GM18861 (cell line): Measurements from ENCODE around the gene MAGEA9.
"Not testable (repeated sequence)": the region's sequence is repeated elsewhere in the genome, so short reads cannot be mapped to it uniquely, and the experiment has no call there.

ENCODE experiments used
- ATAC-seq: cut with Tn5 transposase; IDR thresholded peaks from one replicate; pipeline ENCODE4 v1.9.1; 2021; ENCODE audit not compliant: unreplicated experiment

The MAGEA9 gene, protein sequence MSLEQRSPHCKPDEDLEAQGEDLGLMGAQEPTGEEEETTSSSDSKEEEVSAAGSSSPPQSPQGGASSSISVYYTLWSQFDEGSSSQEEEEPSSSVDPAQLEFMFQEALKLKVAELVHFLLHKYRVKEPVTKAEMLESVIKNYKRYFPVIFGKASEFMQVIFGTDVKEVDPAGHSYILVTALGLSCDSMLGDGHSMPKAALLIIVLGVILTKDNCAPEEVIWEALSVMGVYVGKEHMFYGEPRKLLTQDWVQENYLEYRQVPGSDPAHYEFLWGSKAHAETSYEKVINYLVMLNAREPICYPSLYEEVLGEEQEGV

DNA sequence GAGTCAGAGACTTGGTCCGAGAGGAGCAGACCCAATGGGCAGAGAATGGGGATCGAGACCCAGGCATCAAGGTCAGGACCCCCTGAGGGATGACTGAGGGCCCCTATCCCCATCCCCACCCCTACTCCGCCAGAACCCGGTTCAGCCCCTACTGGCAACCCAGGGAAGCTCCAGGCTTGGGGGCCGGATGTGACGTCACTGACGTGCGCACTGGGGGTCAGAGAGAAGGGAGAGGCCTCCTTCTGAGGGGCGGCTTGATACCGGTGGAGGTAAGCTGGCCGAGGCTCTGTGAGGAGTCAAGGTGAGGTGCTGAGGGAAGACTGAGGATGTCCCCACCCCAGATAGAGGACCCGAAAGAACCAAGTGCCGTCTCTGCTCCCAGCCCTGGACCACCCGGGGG, at the start of gene MAGEA9:
TSS of gene MAGEA9 (plus strand) at position 204 of the 400 bp plus-strand sequence. CDS start 4,281 bp downstream, outside the sequence.
- not testable (repeated sequence) for ATAC-seq

DNA sequence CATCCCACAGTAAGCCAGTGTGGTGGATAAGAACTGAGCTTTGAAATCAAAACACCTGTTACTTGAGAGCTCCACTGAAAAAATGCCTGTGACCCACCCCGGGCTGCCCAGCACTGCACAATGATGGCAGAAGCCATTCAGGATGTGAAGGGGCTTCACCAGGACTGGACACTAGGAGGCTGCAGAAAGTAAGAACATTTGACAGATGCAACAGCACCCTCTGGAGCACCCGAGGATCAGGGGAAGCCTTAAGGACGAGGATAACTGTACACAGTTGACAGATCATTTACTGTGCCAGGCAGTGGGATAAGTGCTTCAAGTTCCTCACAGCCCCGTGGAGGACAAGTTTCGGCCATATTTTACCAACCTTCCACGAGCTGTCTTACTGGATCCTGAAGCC, 39.5 kb upstream of the MAGEA9 start:
- not testable (repeated sequence) for ATAC-seq

DNA sequence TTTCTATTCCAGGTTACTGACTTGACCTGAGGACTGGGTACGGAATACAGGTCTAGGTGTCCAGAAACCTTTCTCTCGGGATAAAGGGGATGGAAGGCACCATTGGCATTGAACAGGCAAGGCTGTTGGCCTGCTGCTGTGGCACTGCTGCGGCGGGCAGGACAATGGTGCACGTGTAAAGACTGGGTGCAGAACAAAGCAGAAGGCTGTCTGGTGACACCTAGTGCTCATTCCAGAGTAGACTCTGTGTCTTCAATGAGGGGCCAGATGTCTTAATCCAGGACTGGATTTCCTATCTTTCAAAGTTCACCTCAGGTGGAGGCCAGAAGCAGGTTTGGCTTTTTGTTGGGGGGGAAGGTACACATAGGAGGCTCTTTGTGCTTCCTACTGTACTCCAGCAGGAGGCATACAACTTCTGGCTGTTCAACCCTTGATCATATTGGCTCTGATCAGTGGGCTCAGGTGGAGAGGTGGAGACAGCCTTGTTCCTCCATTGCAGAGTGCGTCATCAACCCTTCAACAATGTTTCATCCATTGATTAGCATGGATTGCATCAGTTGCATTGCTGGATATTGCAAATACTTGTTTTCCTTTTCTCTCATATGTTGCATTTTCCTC, 35.2 kb upstream of the MAGEA9 start:
- ATAC-seq: peak; percentile 66

DNA sequence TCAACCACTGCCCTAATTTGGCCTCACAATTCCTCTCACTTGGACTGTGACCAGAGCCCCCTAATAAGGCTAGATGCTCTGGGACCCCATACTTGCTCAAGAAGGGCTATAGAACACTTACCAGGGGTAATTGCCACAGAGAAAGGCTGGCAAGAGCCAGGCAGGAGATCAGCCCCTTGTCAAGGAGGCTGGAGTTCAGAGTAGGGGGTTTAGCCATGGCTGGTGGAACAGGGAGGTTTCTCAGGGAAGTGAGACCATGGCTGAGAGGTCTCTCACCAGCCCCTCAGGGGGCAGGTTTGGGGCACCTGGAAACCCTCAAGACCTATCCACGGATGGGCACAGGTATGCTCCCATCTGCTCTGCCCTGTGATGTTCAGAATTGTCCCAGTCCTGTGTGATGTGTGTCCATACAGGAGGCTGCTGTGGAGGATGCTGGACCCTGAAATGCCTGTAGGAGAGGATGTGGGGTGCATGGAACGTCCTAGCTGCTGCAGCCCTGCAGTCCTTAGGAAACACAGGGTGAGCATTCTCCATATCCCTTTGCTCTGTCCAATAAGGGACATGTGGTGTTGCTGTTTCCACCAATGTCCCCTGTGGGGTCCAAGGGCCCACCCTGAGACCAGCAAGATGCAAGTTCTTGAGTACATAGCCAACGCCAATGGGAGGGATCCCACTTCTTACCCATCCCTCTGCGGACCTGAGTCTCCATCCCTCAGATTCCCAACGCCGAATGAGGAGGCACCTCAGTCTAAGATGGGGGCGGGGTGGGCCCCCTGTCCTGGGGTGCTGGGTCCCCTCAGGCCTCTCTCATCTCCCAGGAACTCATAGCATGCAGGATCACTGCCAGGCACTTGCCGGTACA, 24.3 kb upstream of the MAGEA9 start:
- no peak for ATAC-seq

DNA sequence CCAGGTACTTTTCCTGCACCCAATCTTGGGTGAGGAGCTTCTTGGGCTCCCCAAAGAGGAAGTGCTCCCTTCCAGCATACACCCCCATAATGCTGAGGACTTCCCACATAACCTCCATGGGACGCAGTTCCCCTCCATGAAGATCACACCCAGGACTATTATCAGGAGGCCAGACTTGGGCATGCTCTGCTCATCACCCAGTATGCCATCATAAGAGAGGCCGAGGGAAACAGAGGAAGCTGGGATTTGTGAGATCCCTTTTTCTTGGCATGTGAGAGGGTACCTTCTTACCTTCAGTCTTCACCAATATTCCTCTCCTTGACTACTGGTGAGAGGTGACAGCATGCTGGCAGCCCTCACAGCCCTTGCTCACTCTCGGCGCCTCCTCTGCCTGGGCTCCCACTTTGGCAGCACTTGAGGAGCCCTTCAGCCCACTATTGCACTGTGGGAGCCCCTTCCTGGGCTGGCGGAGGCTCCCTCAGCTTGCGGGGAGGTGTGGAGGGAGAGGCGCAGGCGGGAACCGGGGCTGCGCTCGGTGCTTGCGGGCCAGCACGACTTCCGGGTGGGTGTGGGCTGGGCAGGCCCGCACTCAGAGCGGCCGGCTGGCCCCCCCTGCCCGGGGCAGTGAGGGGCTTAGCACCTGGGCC, 23.5 kb upstream of the MAGEA9 start:
- ATAC-seq: no peak

DNA sequence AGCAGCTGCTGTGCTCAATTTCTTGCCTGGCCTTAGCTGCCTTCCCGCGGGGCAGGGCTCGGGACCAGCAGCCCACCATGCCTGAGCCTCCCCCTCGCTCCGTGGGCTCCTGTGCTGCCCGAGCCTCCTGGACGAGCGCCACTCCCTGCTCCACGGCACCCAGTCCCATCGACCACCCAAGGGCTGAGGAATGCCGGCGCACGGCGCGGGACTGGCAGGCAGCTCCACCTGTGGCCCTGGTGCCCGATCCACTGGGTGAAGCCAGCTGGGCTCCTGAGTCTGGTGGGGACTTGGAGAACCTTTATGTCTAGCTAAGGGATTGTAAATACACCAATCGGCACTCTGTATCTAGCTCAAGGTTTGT, 23.0 kb upstream of the MAGEA9 start:
- not testable (repeated sequence) for ATAC-seq

DNA sequence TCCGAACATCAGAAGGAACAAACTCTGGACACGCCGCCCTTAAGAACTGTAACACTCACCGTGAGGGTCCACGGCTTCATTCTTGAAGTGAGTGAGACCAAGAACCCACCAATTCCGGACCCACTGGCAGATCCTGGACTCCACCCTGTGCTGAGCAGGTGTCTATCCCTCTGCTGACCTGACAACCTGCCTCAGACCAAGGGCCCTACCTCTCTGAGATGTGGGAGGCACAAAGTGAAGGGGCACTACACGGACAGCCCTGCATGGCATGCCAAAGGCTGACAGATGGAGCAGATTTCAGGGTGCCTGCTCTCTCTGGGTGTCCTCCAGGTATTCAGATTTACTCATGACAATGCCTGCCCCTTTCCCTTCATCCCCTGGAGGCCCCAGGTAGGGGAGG, 21.9 kb upstream of the MAGEA9 start:
- no peak for ATAC-seq

DNA sequence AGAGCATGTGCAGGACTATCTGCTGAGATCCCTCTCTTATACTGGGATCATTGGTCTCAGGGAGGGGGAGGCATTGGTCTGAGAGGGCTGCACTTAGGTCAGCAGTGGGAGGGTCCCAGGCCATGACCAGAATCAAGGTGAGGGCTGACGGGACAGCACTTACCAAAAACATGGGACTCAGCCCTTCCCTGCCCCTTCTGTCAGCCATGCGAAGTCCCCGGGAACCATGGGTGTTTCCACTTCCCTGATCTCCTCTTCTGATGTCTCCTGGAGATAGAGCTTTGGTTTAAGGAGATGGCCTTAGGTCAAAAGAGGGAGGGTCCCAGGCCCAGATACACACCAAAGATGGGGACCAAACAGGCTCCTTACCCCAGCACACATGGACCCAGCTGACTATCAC, 20.8 kb upstream of the MAGEA9 start:
- ATAC-seq: no peak

DNA sequence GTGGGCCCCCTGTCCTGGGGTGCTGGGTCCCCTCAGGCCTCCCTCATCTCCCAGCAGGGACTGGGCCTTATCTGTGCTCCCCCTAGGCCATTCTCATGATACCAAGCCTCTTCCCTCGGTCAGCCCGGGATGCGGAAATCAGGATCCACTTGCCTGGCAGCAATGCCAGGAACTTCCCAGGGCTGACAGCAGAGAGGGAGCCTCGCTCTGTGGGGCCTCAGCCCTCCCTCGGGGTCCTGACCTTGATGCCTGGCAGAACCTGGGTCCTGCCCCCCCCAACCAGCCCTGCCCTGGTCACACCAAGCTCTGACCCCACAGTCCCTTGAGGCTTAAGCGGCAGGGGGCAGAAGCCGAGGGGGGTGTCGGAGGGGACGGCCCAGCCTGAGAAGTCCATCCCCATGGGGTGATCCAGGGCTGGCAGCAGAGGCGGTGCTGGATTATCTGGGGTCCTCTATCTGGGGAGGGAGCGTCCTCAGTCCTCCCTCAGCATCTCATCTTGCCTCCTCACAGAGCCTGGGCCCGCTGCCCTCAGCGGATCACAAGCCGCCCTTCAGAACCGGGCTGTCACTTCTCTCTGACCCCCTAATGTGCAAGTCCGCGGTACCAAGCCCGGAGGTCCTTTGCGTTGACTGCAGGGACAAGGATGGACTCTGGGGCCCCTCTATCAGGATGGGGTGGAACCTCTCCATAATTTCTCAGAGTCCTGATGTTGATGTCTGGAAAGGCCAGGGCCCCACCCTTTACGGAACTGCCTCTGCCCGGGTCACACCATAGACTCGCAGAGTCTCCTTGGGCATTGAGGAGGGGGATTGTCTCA, 19.7 kb upstream of the MAGEA9 start:
- not testable (repeated sequence) for ATAC-seq

DNA sequence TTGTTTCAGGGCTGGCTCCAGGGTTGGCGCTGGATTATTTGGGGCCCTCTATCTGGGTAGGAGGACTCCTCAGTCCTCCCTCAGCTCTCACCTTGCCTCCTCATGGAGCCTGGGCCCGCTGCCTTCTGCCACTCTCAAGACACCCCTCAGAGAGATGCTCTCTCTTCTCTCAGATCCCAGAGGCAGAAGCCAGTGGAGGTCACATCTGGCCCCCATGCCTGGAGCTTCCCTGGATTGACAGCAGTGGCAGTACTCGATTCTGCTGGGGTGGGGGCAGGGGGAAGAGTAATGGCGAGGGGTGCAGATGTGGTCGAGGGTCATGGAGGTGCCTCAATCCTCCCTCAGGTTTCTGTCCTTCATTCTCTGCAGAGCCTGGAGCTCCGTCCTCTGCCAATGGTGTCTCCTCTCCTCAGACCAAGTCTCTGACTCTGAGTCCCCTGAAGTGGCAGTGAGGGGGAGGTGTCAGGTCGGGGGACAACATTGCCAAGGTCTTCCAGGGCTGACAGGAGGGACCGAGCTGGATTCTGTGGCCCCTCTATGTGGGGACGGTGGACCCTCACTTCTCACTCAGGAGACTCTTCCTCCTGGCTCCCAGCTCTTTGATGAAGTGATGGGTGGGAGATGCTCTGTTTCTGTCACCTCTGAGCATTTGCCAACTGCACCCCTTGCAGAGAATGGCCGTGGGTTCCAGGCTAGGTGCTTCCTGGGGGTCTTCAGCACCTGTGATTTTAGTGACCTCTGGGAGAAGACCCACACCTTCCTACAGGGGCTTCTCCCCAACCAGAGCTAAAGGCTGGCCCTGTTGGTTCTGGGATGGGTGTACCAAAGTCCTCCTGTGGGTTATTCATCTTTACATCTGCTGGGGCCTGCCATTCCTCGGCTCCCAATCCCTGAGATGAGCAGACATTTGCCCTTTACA, 18.8 kb upstream of the MAGEA9 start:
- no peak for ATAC-seq

DNA sequence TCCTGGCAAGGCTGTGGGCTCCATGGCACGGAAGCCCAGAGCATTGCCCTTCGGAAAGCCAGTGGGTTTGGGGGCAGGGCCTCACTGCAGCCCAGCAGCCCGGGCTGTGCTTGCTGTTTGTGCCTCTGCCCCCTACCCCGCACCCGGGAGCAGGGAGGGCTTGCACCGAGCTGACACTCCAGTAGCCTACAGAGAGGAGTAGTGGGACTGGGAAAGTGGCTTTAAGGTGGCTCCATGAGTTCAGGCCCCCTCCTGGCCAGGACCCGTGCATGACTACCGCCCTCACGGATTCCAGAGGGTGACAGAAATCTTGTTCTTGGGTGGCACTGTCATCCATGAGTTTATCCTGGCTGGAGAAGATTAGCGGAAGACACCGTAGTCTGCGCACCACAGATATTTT, 11.4 kb upstream of the MAGEA9 start:
- not testable (repeated sequence) for ATAC-seq

DNA sequence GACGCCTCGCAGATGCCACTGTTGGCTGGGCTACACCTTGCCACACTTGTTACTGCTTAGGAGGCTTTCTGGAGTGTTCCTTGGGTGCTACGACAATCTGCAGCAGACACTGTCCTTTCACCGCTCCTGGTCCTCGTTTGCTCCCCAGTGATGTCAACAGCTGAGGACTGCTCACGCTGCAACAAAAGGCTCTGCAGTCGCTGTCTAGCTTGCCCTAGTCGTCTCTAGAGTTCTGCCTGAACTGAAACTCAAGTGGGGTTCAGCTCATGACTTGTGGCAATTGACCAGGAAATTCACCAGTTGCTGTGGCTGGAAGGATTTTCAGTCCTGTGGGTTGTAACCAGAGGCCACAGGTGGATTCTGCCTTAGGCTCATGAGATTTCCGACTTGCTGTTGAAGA, 8.7 kb upstream of the MAGEA9 start:
- not testable (repeated sequence) for ATAC-seq

DNA sequence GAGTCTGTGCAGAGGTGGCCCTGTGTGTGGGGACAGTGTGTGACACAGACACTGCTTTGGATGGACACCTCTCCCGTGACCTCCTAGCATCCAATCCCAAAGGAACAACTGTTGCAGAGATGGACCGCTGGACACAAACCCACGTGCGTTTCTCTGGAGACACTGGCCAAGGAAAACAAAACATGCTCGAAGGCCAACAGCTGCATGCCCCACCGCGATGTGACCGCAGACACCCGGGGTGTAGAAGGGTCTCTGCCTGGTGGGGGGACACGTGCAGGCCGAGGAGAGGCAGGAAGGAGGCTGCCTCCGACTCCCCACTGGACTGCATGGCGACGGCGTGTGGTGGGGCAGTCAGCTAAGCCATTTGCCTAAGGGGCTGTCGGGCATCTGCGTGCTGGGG, 8.0 kb upstream of the MAGEA9 start, which contains the start of gene HSFX1:
TSS of gene HSFX1 (plus strand) at position 301 of the 400 bp plus-strand sequence. CDS start 614 bp downstream, outside the sequence.
- not testable (repeated sequence) for ATAC-seq

DNA sequence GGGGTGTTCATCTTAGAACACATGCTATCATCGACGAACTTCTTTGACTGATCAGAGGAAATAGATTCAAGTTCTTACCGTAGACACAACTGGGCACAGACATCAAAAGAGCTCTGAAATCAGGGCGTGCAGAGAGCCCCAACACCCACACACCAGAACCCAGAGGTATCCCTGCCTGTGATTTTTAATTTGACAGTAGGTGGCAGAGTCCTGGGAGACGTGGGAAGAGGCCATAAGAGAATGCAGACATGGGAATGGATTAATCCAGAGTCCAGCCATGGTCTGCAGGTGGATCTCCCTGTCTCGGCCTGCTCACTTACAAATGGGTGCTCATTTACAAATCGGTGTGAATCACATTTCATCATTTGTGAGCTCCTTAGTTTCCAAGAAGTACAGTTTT, 3.7 kb upstream of the MAGEA9 start:
- ATAC-seq: not testable (repeated sequence)

DNA sequence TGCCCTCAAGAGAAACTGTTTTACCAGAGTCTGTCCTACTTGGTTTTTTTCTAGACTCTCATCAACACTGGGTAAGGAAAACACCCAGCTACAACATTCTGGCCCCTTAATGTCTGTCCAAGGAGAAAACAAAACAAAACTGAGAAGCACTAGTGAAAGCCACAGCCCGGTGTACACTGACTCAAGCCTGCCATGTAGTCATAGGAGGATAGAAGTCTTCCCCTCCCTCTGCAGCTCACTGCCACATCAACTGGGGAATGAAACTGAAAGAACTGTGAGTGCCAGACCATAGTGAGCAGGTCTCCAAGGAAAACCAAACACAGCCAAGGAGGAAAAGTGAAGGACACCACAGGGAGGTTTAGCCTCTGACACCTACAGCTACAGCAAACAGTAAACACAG, 13.8 kb downstream of the MAGEA9 start:
- ATAC-seq: peak; percentile 99

DNA sequence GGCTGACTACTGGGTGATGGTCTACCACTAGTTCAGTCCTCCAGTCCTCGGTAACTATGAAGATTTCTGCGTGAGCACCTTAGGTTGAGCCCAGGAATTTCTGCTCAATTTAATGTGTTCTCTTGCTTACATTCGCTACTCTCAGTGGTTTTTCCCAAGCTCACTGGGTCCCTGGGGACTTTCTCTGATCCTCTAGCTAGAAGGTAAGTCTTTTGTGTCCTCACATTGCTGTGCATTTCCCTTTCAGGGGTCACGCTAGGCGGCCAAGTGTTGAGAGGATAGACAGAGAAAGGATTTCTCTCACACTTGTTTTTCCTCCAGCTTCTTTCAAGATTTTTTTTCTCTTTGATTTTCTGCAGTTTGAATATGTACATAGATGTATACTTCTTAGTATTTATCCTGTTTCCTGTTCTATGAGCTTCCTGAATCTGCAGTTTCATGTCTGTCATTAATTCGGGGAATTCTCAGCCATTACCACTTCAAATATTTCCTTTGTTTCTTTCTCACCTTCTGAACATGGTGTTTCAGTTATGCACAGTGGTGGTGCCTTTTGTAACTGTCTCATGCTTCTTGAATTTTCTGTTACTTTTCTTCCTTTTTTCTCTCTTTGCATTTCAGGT, 17.5 kb downstream of the MAGEA9 start:
- no peak for ATAC-seq

DNA sequence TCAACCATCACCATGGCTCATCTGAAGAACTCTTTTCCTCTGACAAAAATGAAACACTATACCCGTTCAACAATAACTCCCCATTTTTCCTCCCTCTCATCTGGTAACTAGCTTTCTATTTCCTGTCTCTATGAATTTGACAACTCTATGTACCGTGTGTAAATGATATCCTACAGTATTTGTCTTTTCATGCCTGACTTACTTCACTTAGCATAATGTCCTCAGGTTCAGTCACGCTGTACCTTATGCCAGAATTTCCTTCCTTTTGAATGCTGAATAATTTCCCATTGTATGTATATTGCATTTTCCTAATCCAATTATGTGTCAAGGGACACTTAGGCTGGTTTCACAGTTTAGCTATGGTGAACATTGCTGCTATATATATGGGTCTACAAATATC, 18.2 kb downstream of the MAGEA9 start:
- no peak for ATAC-seq

DNA sequence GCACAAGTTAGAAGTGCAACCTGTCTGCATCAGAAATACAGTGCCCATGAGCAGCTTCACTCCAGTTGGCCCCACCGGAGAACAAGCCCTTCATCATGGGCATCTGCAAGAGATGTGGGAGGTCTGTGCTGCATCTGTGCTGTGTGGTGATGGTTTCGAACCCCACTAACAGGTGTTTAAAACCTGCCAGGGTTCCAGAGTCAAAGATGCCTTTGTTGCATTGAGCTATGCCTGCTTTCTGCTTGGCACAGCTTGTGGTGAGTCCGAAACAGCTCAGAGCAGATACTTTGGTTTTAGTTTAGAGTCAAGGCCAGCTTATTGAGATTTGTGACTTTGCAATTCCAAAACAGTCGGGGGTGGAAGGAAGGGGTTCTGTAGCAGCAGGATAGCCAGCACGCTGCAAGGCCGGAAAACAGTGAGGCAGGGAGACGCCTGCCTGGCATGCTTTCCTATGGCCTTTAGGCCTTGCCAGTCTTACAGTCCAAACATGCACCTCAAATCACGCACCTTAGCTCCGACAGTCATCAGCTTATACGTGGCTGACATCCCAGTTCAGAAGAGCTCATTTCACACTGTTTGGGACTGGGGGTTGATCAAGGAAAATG, 21.8 kb downstream of the MAGEA9 start:
- ATAC-seq: no peak
